Measurements from ENCODE around the gene ADK.
"Not testable (repeated sequence)": the region's sequence is repeated elsewhere in the genome, so short reads cannot be mapped to it uniquely, and the experiment has no call there.

DNA sequence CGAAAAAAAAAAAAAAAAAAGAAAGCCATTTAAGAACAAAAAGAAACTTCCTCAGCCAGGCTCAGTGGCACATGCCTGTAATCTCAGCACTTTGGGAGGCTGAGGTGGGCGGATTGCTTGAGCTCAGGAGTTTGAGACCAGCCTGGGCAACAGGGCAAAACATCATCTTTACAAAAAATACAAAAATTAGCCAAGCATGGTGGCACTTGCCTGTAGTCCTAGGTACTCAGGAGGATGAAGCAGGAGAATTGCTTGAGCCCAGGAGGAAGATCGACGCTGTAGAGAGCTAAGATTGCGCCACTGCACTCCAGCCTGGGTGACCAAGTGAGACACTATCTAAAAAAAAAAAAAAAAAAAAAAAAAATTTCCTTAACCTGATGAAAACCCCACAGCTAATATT is 12.4 kb upstream of the ADK start:
- TF ChIP-seq POLR2A (IDR thresholded peaks at IDR 0.05), result not testable (repeated sequence)
- TF ChIP-seq, protein P1, sequence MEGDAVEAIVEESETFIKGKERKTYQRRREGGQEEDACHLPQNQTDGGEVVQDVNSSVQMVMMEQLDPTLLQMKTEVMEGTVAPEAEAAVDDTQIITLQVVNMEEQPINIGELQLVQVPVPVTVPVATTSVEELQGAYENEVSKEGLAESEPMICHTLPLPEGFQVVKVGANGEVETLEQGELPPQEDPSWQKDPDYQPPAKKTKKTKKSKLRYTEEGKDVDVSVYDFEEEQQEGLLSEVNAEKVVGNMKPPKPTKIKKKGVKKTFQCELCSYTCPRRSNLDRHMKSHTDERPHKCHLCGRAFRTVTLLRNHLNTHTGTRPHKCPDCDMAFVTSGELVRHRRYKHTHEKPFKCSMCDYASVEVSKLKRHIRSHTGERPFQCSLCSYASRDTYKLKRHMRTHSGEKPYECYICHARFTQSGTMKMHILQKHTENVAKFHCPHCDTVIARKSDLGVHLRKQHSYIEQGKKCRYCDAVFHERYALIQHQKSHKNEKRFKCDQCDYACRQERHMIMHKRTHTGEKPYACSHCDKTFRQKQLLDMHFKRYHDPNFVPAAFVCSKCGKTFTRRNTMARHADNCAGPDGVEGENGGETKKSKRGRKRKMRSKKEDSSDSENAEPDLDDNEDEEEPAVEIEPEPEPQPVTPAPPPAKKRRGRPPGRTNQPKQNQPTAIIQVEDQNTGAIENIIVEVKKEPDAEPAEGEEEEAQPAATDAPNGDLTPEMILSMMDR (IDR thresholded peaks at IDR 0.05 in 8 of 11, conservative IDR thresholded peaks at IDR 0.05 in 3 of 11), result not testable (repeated sequence)
